NB4 (cell line): ENCODE results near the gene RERGL.

Experiments used
- MYC ChIP-seq: IDR thresholded peaks from 2 replicates; pipeline ENCODE4 v1.6.1; 2011; ENCODE audit warnings: low read depth, low read length
- POLR2A ChIP-seq: IDR thresholded peaks from 2 replicates; pipeline ENCODE4 v1.6.1; 2011; ENCODE audit warnings: mild to moderate bottlenecking; ENCODE audit not compliant: insufficient read length; ENCODE audit errors: extremely low read depth
- TF ChIP-seq, protein P1 (sequence below): IDR thresholded peaks from one replicate; pipeline ENCODE4 v1.5.1; 2012; ENCODE audit warnings: low read depth, low read length
- TF ChIP-seq, protein P2 (sequence below): IDR thresholded peaks from 2 replicates; pipeline ENCODE4 v1.6.1; 2011; ENCODE audit warnings: low read depth, low read length

DNA sequence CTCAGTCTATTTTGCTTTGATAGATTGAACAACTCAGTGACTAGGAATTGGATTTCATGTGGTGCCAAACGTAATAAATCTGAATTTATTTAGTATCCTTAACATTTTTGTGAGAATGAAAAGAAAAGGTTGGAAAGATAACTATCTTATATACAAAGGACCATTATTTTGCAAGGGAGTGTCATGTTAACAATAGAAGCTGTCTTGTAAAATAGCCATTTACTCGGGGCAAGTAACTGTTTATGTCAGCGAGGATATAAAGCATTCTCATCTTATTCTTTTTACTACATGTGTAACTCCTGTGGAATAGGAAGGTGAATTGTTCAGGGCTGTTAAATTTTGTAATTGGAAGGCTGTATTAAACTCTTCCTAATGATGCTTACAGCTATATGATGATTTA is 5.9 kb downstream of the RERGL start:
- TF ChIP-seq, protein P1, sequence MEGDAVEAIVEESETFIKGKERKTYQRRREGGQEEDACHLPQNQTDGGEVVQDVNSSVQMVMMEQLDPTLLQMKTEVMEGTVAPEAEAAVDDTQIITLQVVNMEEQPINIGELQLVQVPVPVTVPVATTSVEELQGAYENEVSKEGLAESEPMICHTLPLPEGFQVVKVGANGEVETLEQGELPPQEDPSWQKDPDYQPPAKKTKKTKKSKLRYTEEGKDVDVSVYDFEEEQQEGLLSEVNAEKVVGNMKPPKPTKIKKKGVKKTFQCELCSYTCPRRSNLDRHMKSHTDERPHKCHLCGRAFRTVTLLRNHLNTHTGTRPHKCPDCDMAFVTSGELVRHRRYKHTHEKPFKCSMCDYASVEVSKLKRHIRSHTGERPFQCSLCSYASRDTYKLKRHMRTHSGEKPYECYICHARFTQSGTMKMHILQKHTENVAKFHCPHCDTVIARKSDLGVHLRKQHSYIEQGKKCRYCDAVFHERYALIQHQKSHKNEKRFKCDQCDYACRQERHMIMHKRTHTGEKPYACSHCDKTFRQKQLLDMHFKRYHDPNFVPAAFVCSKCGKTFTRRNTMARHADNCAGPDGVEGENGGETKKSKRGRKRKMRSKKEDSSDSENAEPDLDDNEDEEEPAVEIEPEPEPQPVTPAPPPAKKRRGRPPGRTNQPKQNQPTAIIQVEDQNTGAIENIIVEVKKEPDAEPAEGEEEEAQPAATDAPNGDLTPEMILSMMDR, result no peak
- TF ChIP-seq POLR2A (no peak), MYC (no peak)
- TF ChIP-seq, protein P2, sequence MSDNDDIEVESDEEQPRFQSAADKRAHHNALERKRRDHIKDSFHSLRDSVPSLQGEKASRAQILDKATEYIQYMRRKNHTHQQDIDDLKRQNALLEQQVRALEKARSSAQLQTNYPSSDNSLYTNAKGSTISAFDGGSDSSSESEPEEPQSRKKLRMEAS, result no peak
